ENCODE results near the gene TRIAP1.

GRCh38 chr12:120463712-120464111, 17.5 kb upstream of the TRIAP1 start:
- TF ChIP-seq CTCF (IDR thresholded peaks at IDR 0.05; ENCODE audit: low read length) (no peak), EZH2 (IDR thresholded peaks at IDR 0.05; ENCODE audit: borderline replicate concordance, low read length) (no peak)

Measured in OCI-LY1 (cell line).